ENCODE results near the gene TTC13.

The TTC13 gene

DNA sequence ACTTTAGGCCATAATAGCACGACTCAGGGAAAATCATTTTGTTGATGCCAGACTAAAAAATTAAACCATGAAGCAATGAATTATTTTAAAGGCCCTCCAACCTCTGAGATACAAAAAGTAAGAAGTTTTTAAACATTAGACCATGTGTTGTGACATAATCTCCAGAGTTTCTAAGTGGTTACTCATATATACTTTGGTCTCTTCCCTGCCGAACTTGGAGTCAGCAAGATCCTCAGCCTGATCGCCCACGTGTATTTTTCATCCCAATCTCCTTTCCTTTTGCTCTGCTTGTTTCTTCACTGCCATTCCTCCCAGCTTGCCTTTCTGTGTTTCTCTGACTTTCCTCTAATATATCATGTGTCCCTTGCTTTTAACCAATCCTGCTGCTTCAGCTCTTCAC is 4.0 kb upstream of the TTC13 start:
- Histone ChIP-seq H3K27ac (no peak overlapping the region), H3K9me3 (replicated peaks in 1 of 11) (no peaks in the 10 kb centered on the region), H3K4me3 (no peak overlapping the region), H4K20me1 (peaks cover 0 to 21% (median 4%) of the 10 kb centered on the region in 11 experiments; a peak in 6 of 22 replicates), H3K9ac (no peak overlapping the region), H3K36me3 (peaks cover 8 to 42% (median 17%) of the 10 kb centered on the region in 11 experiments; a peak in 13 of 22 replicates), H3K4me1 (peaks cover 17 to 37% (median 33%) of the 10 kb centered on the region in 10 experiments), H3K4me2 (no peak overlapping the region), H3K27me3 (no peaks in the 10 kb centered on the region)
- TF ChIP-seq Cebpa-rat (IDR thresholded peaks at IDR 0.05) = no peak

DNA sequence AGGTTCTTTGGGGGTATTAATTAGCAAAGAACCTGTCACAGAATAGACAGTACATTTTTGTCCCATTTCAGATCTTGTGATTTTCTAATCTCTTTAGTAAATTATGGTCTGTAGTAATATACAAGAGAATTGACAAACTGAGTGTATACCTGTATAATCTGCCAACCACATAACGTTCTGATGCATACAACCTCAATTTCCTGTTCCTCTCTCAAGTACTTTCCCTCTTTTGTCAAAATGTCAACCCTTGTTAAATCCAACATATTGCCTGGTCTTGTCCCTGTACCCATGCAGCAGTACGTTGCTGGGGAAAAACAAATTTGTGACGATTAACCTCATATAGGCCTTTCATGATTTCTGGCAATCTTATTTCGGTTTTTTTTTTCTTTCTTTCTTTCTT is 1.3 kb upstream of the TTC13 start:
- peaks cover 0 to 2% (median 0%) of the 10 kb centered on the region in 11 experiments; a peak in 2 of 22 replicates for H4K20me1 ChIP-seq
- H3K9me3 ChIP-seq (replicated peaks in 1 of 11) = no peaks in the 10 kb centered on the region
- peak overlapping the region in 9 of 11 experiments; percentile 72 to 84 (median 78); a peak in 12 of 22 replicates for H3K9ac ChIP-seq
- peak overlapping the region; percentile 70 to 89 (median 82) for H3K4me3 ChIP-seq
- peak overlapping the region; percentile 84 to 97 (median 90) for H3K4me2 ChIP-seq
- no peaks in the 10 kb centered on the region for H3K27me3 ChIP-seq
- peaks cover 32 to 51% (median 44%) of the 10 kb centered on the region in 10 experiments for H3K4me1 ChIP-seq
- H3K36me3 ChIP-seq = peaks cover 12 to 33% (median 22%) of the 10 kb centered on the region in 11 experiments; a peak in 18 of 22 replicates
- TF ChIP-seq Cebpa-rat (IDR thresholded peaks at IDR 0.05) = no peak
- H3K27ac ChIP-seq = peak overlapping the region in 2 of 11 experiments; percentile 44 to 64; a peak in 3 of 22 replicates

DNA sequence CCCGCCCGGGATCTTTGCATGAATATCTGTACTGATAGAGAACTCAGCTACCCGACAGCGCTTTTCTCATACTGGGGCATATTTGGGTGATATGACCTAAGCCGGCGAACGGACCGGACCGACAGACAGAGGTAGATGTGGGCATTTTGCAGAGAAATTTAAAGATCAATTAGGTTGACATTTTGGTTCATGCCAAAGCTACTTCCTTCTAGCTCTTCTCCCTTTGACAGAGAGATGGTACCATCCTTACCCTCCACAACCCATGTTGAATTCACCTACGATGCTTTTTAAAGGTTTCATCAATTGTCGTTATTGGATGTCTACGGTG is 692 bp upstream of the TTC13 start:
- Histone ChIP-seq H3K4me2 (peak overlapping the region; percentile 84 to 97 (median 90)), H3K9me3 (replicated peaks in 1 of 11) (no peaks in the 10 kb centered on the region), H4K20me1 (no peaks in the 10 kb centered on the region; a peak in 1 of 22 replicates), H3K9ac (peak overlapping the region; percentile 72 to 84 (median 78)), H3K4me3 (peak overlapping the region; percentile 70 to 89 (median 82)), H3K27me3 (no peaks in the 10 kb centered on the region), H3K27ac (peak overlapping the region; percentile 31 to 74 (median 66); a peak in 20 of 22 replicates), H3K4me1 (peaks cover 32 to 47% (median 41%) of the 10 kb centered on the region in 10 experiments), H3K36me3 (peaks cover 12 to 33% (median 22%) of the 10 kb centered on the region in 11 experiments; a peak in 18 of 22 replicates)
- TF ChIP-seq Cebpa-rat (IDR thresholded peaks at IDR 0.05) = no peak

DNA sequence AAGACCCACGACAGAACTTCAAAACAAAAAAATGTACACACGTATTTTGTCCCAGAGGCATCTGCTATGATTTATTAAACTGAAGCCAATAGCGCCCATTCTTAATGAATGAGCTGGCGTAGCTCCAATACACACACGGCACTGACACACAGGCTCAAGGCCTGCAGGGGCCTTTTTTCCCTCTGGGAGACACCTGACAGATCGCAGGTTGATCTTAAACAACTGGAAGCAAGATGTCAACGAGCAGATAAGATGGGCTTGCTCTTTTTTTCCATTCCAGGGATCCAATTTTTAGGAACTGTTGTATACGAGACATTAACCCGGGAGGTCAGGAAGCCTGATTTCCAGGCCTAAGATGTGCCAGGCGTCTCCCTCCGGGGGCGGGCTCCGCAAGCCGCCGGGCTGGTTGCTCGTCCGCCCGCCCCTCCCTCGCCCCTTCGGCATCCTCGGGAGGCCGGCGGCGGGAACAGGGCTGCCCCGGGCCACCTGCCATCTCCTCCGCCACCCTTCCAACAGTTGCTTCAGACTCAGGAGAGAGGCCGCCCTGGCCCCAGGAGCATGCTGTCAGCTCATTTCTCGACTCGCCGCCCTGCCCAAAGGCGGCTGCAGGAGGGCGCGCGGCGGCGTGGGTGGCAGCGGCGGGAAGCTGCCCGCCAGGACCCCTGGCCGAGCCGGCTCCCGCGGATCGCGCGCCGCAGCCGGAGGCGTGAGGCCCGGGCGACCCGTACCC is 735 bp downstream of the TTC13 start:
- Histone ChIP-seq H3K9ac (peak overlapping the region; percentile 72 to 85 (median 83)), H3K27ac (peak overlapping the region; percentile 8 to 79 (median 71); a peak in 21 of 22 replicates), H4K20me1 (peaks cover 0 to 5% (median 0%) of the 10 kb centered on the region in 11 experiments; a peak in 3 of 22 replicates), H3K27me3 (no peaks in the 10 kb centered on the region), H3K4me3 (peak overlapping the region; percentile 70 to 89 (median 82)), H3K4me1 (peaks cover 45 to 58% (median 50%) of the 10 kb centered on the region in 10 experiments), H3K9me3 (replicated peaks in 1 of 11) (no peaks in the 10 kb centered on the region), H3K4me2 (peak overlapping the region; percentile 82 to 97 (median 89)), H3K36me3 (peaks cover 12 to 33% (median 20%) of the 10 kb centered on the region in 11 experiments; a peak in 18 of 22 replicates)
- no peak for TF ChIP-seq Cebpa-rat (IDR thresholded peaks at IDR 0.05)

DNA sequence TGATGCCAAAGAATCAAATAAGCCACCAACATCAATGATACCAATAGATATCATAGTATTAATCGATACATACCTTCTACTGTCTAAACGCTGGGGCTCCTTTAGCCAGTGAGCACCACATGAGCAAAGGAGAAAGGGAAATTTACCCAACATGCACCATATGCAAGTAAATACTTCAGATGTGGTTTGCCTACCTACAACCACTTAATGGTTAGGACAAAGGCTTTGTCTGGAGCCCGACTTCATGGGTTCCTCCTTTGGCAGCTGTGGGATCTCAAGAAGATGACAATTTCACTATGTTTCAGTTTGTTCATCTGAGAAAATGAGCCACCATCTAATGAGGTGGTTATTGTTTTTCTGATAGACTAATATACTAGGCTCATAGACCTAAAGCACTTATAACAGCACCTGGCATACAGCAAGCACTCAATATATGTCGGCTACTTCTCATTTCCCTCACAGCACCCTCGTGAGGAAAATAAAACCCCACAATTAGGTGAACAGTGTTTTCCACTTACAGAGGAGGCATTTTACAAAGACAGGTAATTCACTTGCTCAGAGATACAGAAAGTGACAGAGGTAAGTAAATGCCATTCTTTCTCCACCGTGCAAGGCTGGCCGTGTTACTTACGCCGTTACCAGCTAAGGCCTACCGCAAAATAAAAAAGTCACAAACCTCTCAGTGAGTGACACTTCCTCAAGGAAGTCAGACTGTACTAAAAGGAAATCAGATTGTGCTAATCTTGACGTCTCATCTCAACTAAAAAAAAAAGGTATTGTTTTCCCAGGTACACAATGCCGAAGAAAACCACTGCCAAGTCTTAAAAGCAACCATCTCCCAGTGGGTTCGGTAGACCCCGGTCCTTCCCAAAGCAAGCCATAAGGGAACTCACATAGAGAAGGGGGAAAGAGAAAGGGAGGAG is 1.6 kb downstream of the TTC13 start:
- peak overlapping the region; percentile 8 to 79 (median 71); a peak in 21 of 22 replicates for H3K27ac ChIP-seq
- peak overlapping the region; percentile 72 to 85 (median 83) for H3K9ac ChIP-seq
- no peaks in the 10 kb centered on the region for H3K9me3 ChIP-seq (replicated peaks in 1 of 11)
- H3K4me2 ChIP-seq = peak overlapping the region; percentile 82 to 97 (median 89)
- no peak for TF ChIP-seq Cebpa-rat (IDR thresholded peaks at IDR 0.05)
- H3K27me3 ChIP-seq = no peaks in the 10 kb centered on the region
- H3K36me3 ChIP-seq = peaks cover 12 to 32% (median 19%) of the 10 kb centered on the region in 11 experiments; a peak in 18 of 22 replicates
- H3K4me3 ChIP-seq = peak overlapping the region; percentile 70 to 89 (median 82)
- H3K4me1 ChIP-seq = peaks cover 53 to 67% (median 58%) of the 10 kb centered on the region in 10 experiments
- H4K20me1 ChIP-seq = peaks cover 0 to 12% (median 0%) of the 10 kb centered on the region in 11 experiments; a peak in 3 of 22 replicates

DNA sequence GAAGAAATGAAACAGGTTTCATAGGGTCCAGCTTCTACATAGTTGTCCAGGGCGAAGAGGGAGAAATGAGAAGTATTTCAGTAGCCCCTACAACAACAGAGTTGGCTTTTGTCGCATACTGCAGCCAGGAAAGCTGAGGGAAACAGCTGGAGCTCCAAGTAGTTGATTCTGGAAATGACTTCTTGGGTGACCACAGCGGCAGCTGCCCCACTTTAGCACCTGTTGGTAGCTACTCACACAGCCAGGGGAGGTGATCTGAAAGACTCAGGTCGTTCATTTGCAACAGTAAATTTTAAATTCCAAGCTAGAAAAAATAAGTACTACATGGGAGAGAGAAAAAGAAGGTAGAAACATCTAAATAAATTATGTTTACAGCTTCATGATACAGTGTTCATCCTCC is 2.3 kb downstream of the TTC13 start:
- Histone ChIP-seq H3K9ac (peak overlapping the region in 2 of 11 experiments; percentile 77 to 84; a peak in 1 of 22 replicates), H3K9me3 (replicated peaks in 1 of 11) (no peaks in the 10 kb centered on the region), H3K36me3 (peaks cover 6 to 25% (median 13%) of the 10 kb centered on the region in 11 experiments; a peak in 16 of 22 replicates), H4K20me1 (peaks cover 0 to 19% (median 0%) of the 10 kb centered on the region in 11 experiments; a peak in 3 of 22 replicates), H3K4me3 (no peak overlapping the region), H3K4me2 (peak overlapping the region; percentile 82 to 97 (median 89); a peak in 21 of 22 replicates), H3K27me3 (no peaks in the 10 kb centered on the region), H3K4me1 (peaks cover 59 to 74% (median 65%) of the 10 kb centered on the region in 10 experiments), H3K27ac (peak overlapping the region in 2 of 11 experiments; percentile 71 to 79; a peak in 4 of 22 replicates)
- TF ChIP-seq Cebpa-rat (IDR thresholded peaks at IDR 0.05) = no peak

DNA sequence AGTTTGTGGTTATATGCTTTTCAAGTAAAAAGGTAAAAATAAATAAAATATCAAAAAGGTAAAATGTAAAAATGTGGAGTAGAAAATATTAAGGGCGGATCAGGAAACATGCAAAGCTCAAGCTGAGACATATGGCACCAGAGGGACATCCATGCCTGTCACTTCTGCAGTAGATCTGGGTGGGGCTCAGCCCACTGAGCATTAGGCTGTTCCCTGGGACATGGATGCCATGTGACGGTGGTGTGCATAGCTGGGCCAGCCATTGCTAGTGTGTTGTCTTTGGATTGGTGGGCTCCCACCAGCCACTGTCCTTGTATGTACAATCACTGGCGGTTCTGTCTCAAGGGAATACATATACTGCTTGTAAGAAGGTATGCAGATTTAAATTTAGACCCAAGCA is 3.0 kb downstream of the TTC13 start:
- no peak overlapping the region for H3K27ac ChIP-seq
- H3K4me1 ChIP-seq = peaks cover 54 to 73% (median 63%) of the 10 kb centered on the region in 10 experiments
- peak overlapping the region in 9 of 11 experiments; percentile 82 to 97 (median 89); a peak in 12 of 22 replicates for H3K4me2 ChIP-seq
- TF ChIP-seq Cebpa-rat (IDR thresholded peaks at IDR 0.05) = no peak
- no peak overlapping the region for H3K4me3 ChIP-seq
- no peaks in the 10 kb centered on the region for H3K9me3 ChIP-seq (replicated peaks in 1 of 11)
- H3K9ac ChIP-seq = no peak overlapping the region
- H3K36me3 ChIP-seq = peaks cover 0 to 19% (median 8%) of the 10 kb centered on the region in 11 experiments; a peak in 14 of 22 replicates
- H3K27me3 ChIP-seq = no peaks in the 10 kb centered on the region
- H4K20me1 ChIP-seq = peaks cover 0 to 21% (median 0%) of the 10 kb centered on the region in 11 experiments; a peak in 3 of 22 replicates

DNA sequence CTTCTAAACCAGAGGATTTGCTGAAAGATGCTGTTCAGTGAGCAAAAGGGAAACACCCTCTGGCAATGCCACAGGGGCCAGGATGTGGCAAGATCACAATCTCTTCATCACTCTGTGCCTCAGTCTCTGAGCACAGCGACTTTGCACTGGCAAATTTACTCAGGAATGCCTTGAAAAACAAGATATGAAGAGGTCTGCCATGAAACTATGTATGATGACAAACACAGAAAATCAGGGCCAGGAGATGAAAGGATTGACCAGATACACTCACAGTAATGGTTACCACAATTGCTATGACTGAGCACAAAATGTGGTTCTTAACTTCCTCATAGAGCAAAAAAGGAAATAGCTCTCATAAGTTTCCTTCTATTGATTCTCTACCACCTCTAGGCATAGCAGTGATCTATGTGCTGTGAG is 5.8 kb downstream of the TTC13 start:
- Histone ChIP-seq H3K9ac (peak overlapping the region in 5 of 11 experiments; percentile 16 to 41 (median 33); a peak in 6 of 22 replicates), H3K4me2 (peak overlapping the region; percentile 39 to 83 (median 64)), H3K36me3 (peaks cover 7 to 28% (median 15%) of the 10 kb centered on the region in 11 experiments; a peak in 17 of 22 replicates), H3K4me1 (peaks cover 42 to 59% (median 48%) of the 10 kb centered on the region in 10 experiments), H3K9me3 (replicated peaks in 1 of 11) (no peaks in the 10 kb centered on the region), H4K20me1 (peaks cover 0 to 39% (median 0%) of the 10 kb centered on the region in 11 experiments; a peak in 3 of 22 replicates), H3K27ac (peak overlapping the region in 10 of 11 experiments; percentile 24 to 77 (median 56); a peak in 19 of 22 replicates), H3K4me3 (0 out of 20 replicates have a peak overlapping the region, but pooled peaks of 1 of the 10 experiments have one; percentile 3), H3K27me3 (no peaks in the 10 kb centered on the region)
- peak in 1 of 11 experiments; percentile 57; a peak in 1 of 22 replicates for TF ChIP-seq Cebpa-rat (IDR thresholded peaks at IDR 0.05)
